Measurements from ENCODE around the gene HLF.
A peak's percentile ranks its signal among the peaks of the same experiment; 100 is the strongest.

HLF gene

GRCh38 chr17:55354941-55355340, 90.2 kb downstream of the HLF start:
- DNase-seq (ENCODE audit: low read depth, low spot score) = no peak
- no peak overlapping the region for H3K4me3 ChIP-seq (ENCODE audit: low read depth, low read length)
- TF ChIP-seq CTCF (IDR thresholded peaks at IDR 0.05; ENCODE audit: low read depth, low read length) = no peak
- in situ Hi-C loops (cut with HindIII; ENCODE audit: low sequenced_read_pairs) = no loop called here

GRCh38 chr17:55356434-55357328, 91.9 kb downstream of the HLF start:
- DNase-seq (ENCODE audit: low read depth, low spot score) = peak; percentile 63
- peak; percentile 81 for TF ChIP-seq CTCF (IDR thresholded peaks at IDR 0.05; ENCODE audit: low read depth, low read length)
- no peak overlapping the region for H3K4me3 ChIP-seq (ENCODE audit: low read depth, low read length)
- in situ Hi-C loops (cut with HindIII; ENCODE audit: low sequenced_read_pairs) = no loop called here

GRCh38 chr17:55360971-55361370, 96.2 kb downstream of the HLF start:
- DNase-seq (ENCODE audit: low read depth, low spot score) = no peak
- in situ Hi-C loops (cut with HindIII; ENCODE audit: low sequenced_read_pairs) = no loop called here
- no peak overlapping the region for H3K4me3 ChIP-seq (ENCODE audit: low read depth, low read length)
- no peak for TF ChIP-seq CTCF (IDR thresholded peaks at IDR 0.05; ENCODE audit: low read depth, low read length)

GRCh38 chr17:55363033-55363432, 98.3 kb downstream of the HLF start:
- DNase-seq (ENCODE audit: low read depth, low spot score) = no peak
- in situ Hi-C loops (cut with HindIII; ENCODE audit: low sequenced_read_pairs) = no loop called here
- no peak overlapping the region for H3K4me3 ChIP-seq (ENCODE audit: low read depth, low read length)
- no peak for TF ChIP-seq CTCF (IDR thresholded peaks at IDR 0.05; ENCODE audit: low read depth, low read length)

- no peak for TF ChIP-seq CTCF (IDR thresholded peaks at IDR 0.05; ENCODE audit: low read depth, low read length)
- in situ Hi-C loops (cut with HindIII; ENCODE audit: low sequenced_read_pairs) = no loop called here
- DNase-seq (ENCODE audit: low read depth, low spot score) = no peak
- no peak overlapping the region for H3K4me3 ChIP-seq (ENCODE audit: low read depth, low read length)
Observed at GRCh38 chr17:55366020-55366481, 101.3 kb downstream of the HLF start.

GRCh38 chr17:55368706-55369105, 103.9 kb downstream of the HLF start:
- DNase-seq (ENCODE audit: low read depth, low spot score) = no peak
- H3K4me3 ChIP-seq (ENCODE audit: low read depth, low read length) = no peak overlapping the region
- TF ChIP-seq CTCF (IDR thresholded peaks at IDR 0.05; ENCODE audit: low read depth, low read length) = no peak
- in situ Hi-C loops (cut with HindIII; ENCODE audit: low sequenced_read_pairs) = no loop called here
